OCI-LY1 (cell line): ENCODE results near the gene WASHC3.

Experiments used
- EZH2 ChIP-seq: fragments of 200-600 bp; sonication (generic), shearing (Covaris generic); IDR thresholded peaks from 2 replicates; pipeline ENCODE4 v1.8.0; 2017; ENCODE audit warnings: borderline replicate concordance, mixed run types, mild to moderate bottlenecking, antibody characterized with exemption, low read length, moderate library complexity, mixed read lengths
- TF ChIP-seq, protein P1 (sequence below): fragments of 200-600 bp; sonication (generic), shearing (Covaris generic); IDR thresholded peaks from 2 replicates; pipeline ENCODE4 v1.5.1; 2017; ENCODE audit warnings: mild to moderate bottlenecking, antibody characterized with exemption, low read length, moderate library complexity, mixed read lengths

DNA sequence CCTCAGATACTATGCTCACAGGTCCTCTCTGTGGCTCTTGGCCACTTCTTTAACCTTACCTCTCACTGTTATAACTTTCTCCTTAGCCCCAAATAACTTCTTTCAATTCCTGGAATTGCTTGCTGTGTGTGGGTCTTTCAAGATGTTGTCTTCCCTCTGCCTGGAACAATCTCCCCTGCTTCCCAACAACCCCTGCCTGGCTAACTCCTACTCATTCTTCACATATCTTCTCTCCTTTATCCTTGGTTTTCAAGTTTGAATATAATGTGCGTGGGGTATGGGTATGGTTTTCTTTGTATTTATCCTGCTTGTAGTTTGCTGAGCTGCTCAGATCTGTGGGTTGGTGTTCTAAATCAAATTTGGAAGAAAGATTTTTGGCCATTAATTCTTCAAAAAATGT lies 2.7 kb upstream of the WASHC3 start:
- TF ChIP-seq, protein P1, sequence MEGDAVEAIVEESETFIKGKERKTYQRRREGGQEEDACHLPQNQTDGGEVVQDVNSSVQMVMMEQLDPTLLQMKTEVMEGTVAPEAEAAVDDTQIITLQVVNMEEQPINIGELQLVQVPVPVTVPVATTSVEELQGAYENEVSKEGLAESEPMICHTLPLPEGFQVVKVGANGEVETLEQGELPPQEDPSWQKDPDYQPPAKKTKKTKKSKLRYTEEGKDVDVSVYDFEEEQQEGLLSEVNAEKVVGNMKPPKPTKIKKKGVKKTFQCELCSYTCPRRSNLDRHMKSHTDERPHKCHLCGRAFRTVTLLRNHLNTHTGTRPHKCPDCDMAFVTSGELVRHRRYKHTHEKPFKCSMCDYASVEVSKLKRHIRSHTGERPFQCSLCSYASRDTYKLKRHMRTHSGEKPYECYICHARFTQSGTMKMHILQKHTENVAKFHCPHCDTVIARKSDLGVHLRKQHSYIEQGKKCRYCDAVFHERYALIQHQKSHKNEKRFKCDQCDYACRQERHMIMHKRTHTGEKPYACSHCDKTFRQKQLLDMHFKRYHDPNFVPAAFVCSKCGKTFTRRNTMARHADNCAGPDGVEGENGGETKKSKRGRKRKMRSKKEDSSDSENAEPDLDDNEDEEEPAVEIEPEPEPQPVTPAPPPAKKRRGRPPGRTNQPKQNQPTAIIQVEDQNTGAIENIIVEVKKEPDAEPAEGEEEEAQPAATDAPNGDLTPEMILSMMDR = no peak
- no peak for TF ChIP-seq EZH2
